Activated T-cell treated with anti-CD3 and anti-CD28 coated beads, Interleukin-2, amount 50 U/mL, for 4 hours (primary cell): ENCODE data around the gene DHRS4. TPM values are rescaled to one million over a fixed set of nuclear protein-coding genes. Genes with fewer than 3 reads are reported as not detected.
"Not testable (repeated sequence)": the region's sequence is repeated elsewhere in the genome, so short reads cannot be mapped to it uniquely, and the experiment has no call there.

ENCODE experiments used
- ATAC-seq, 2 donors: fragments of 200-7000 bp; cut with Tn5 transposase; one replicate each; pipeline ENCODE4 v1.10.0; 2021
- DNase-seq: peaks from one replicate; pipeline ENCODE4 v3.0.0-alpha.2; 2020
- H3K27me3 Mint-ChIP-seq: one replicate; pipeline ENCODE4 v1.8.0; 2021; ENCODE audit warnings: low read depth, mixed read lengths
- H3K36me3 Mint-ChIP-seq: one replicate; pipeline ENCODE4 v1.8.0; 2022; ENCODE audit warnings: mixed read lengths; ENCODE audit not compliant: insufficient read depth
- H3K4me1 Mint-ChIP-seq: one replicate; pipeline ENCODE4 v1.8.0; 2021; ENCODE audit warnings: low read depth, mixed read lengths
- H3K4me3 Mint-ChIP-seq: one replicate; pipeline ENCODE4 v1.8.0; 2021; ENCODE audit warnings: mild to moderate bottlenecking, moderate library complexity, mixed read lengths
- H3K9me3 Mint-ChIP-seq: one replicate; pipeline ENCODE4 v1.8.0; 2021; ENCODE audit warnings: mixed read lengths
- total RNA-seq, 3 donors: library from RNA; stranded (reverse); gene quantifications; one replicate each; pipeline ENCODE4 v1.2.1, GENCODE V29; 2021

Gene DHRS4
- total RNA-seq, 3 donors from 2014 or later, result 12.6 to 23.0 (median 19.4) TPM

- Mint-ChIP-seq H3K4me3 (no peak overlapping the region), H3K4me1 (peaks cover 3% of the 10 kb centered on the region), H3K27me3 (peaks cover 2% of the 10 kb centered on the region), H3K9me3 (no peaks in the 10 kb centered on the region), H3K36me3 (no peaks in the 10 kb centered on the region)
- DNase-seq (no peak), ATAC-seq (no peak)
Observed at GRCh38 chr14:23933108-23933741, 20.3 kb upstream of the DHRS4 start.

DNA sequence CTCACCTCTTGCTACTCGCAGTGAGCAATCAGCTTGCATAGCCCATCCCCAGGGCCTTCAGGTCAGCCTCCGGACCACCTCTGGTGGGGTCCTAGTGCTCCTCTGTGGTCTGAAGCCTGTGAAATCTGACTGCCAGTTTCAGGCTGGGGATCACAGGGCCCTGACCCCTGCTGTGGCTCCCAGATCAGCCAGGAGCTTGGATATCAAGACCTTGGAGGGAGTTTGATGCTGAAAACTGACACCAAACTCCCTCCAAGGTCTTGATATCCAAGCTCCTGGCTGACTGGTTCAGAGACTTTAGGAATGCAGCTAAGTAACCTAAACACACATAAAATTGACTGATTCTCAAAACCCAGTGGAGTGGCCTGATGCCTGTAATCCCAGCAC lies 19.8 kb upstream of the DHRS4 start:
- Mint-ChIP-seq H3K36me3 (no peaks in the 10 kb centered on the region), H3K4me3 (no peak overlapping the region), H3K4me1 (peaks cover 3% of the 10 kb centered on the region), H3K9me3 (no peaks in the 10 kb centered on the region), H3K27me3 (peaks cover 2% of the 10 kb centered on the region)
- ATAC-seq (no peak), DNase-seq (no peak)

- no peak overlapping the region for H3K4me3 Mint-ChIP-seq
- H3K27me3 Mint-ChIP-seq, result peaks cover 2% of the 10 kb centered on the region
- DNase-seq (no peak), ATAC-seq (no peak)
- no peaks in the 10 kb centered on the region for H3K4me1 Mint-ChIP-seq
- peaks cover 5% of the 10 kb centered on the region for H3K36me3 Mint-ChIP-seq
- no peaks in the 10 kb centered on the region for H3K9me3 Mint-ChIP-seq
Observed at GRCh38 chr14:23935158-23935557, 18.4 kb upstream of the DHRS4 start.

DNA sequence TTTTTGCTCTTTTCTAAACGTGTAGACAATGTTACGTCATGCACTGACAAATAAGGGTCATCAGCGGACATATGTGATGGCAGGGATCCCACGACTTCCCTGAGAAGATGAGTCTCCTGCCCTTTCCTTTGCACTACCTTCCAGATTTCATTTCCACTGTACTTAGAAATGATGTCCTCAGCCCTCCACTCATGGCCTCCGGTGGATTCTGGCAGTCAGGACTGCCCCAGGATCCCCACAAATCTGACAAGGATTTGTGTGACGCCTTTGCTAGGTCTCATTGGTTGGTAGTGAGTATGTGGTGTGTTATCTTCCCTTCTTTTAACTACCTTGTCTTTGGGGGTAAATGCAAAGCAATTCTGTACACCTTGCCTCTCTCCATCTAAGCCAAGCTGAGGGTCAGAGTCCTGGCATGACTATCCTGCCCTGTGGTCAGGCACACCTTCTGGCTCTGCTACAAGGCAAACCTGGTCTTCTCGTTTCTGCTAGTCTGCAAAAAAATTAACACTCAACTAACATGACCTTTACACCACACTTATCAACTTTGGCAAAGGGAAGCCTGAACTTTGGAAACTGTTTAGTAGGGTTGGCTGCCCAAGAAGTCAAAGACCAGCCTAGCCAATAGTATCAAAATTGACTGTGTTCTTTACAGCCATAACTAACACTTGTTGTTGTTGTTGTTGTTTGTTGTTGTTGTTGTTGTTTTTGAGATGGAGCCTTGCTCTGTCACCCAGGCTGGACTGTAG lies 17.3 kb upstream of the DHRS4 start:
- ATAC-seq, result no peak
- DNase-seq, result no peak
- no peaks in the 10 kb centered on the region for H3K4me1 Mint-ChIP-seq
- H3K27me3 Mint-ChIP-seq, result peaks cover 2% of the 10 kb centered on the region
- no peak overlapping the region for H3K4me3 Mint-ChIP-seq
- peaks cover 5% of the 10 kb centered on the region for H3K36me3 Mint-ChIP-seq
- no peaks in the 10 kb centered on the region for H3K9me3 Mint-ChIP-seq

- H3K9me3 Mint-ChIP-seq, result no peaks in the 10 kb centered on the region
- no peak overlapping the region for H3K4me3 Mint-ChIP-seq
- H3K27me3 Mint-ChIP-seq, result peaks cover 2% of the 10 kb centered on the region
- peaks cover 5% of the 10 kb centered on the region for H3K36me3 Mint-ChIP-seq
- ATAC-seq (no peak), DNase-seq (no peak)
- H3K4me1 Mint-ChIP-seq, result no peaks in the 10 kb centered on the region
Observed at GRCh38 chr14:23937203-23937602, 16.4 kb upstream of the DHRS4 start.

DNA sequence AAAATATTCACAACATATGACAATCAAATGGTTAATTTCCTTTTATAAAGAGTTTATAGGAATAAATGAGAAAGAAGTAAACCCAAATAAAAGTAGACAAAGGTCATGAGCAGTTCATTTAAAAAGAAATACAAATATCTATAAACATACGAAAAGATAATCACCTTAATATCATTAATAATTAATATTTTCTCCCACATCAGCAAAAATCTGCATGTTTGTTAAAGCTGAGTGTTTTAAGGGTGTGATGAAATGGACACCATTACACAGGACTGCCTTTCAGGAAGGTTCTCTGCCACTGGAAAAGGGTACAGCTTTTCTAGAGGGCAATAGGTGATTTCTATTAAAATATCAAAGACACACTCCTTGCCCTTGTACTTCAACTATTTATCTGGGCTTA lies 14.7 kb upstream of the DHRS4 start:
- no peaks in the 10 kb centered on the region for H3K27me3 Mint-ChIP-seq
- DNase-seq, result no peak
- no peak for ATAC-seq
- H3K4me1 Mint-ChIP-seq, result peaks cover 3% of the 10 kb centered on the region
- H3K36me3 Mint-ChIP-seq, result peaks cover 5% of the 10 kb centered on the region
- no peaks in the 10 kb centered on the region for H3K9me3 Mint-ChIP-seq
- H3K4me3 Mint-ChIP-seq, result no peak overlapping the region

GRCh38 chr14:23939607-23940326 lies 13.8 kb upstream of the DHRS4 start:
- Mint-ChIP-seq H3K4me3 (no peak overlapping the region), H3K27me3 (no peaks in the 10 kb centered on the region), H3K36me3 (peaks cover 5% of the 10 kb centered on the region), H3K4me1 (peaks cover 3% of the 10 kb centered on the region), H3K9me3 (no peaks in the 10 kb centered on the region)
- ATAC-seq, result no peak
- DNase-seq, result no peak

- DNase-seq (no peak), ATAC-seq (no peak)
Observed at GRCh38 chr14:23941230-23941629, 12.3 kb upstream of the DHRS4 start.

DNA sequence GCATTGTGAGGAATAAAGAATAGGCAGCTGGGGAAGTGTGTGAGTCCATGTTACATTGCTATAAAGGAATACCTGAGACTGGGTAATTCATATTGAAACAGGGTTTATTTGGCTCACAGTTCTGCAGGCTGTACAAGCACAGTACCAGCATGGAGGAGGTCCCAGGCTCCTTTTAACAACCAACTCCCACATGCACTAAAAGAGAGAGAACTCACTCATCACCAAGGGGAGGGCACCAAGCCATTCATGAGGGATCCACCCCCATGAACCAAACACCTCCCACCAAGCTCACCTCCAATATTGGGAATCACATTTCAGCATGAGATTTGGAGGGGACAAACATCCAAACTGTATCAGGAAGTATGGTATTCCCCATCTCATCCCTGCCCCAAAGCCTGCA lies 11.9 kb upstream of the DHRS4 start:
- no peaks in the 10 kb centered on the region for H3K9me3 Mint-ChIP-seq
- H3K4me3 Mint-ChIP-seq, result no peak overlapping the region
- no peak for DNase-seq
- H3K36me3 Mint-ChIP-seq, result peaks cover 5% of the 10 kb centered on the region
- ATAC-seq, result no peak
- H3K27me3 Mint-ChIP-seq, result no peaks in the 10 kb centered on the region
- peaks cover 12% of the 10 kb centered on the region for H3K4me1 Mint-ChIP-seq

More at GRCh38 chr14:23941230-23941629, 12.3 kb upstream of the DHRS4 start:
- Mint-ChIP-seq H3K27me3 (no peaks in the 10 kb centered on the region), H3K4me3 (no peak overlapping the region), H3K4me1 (peaks cover 8% of the 10 kb centered on the region), H3K9me3 (no peaks in the 10 kb centered on the region), H3K36me3 (peaks cover 5% of the 10 kb centered on the region)

DNA sequence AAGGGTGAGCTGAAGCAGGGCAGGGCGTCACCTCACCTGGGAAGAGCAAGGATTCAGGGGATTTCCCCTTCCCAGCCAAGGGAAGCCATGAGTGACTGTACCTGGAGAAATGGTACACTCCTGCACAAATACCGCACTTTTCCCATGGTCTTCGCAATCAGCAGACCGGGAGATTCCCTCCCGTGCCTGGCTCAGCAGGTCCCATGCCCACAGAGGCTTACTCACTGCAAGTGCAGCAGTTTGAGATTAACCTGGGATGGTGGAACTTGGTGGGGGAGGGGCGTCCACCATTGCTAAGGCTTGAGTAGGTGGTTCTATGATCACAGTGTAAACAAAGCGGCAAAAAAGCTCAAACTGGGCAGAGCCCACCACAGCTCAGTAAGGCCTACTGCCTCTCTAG lies 11.0 kb upstream of the DHRS4 start:
- Mint-ChIP-seq H3K4me1 (peaks cover 15% of the 10 kb centered on the region), H3K36me3 (peaks cover 5% of the 10 kb centered on the region), H3K27me3 (no peaks in the 10 kb centered on the region), H3K4me3 (no peak overlapping the region), H3K9me3 (no peaks in the 10 kb centered on the region)
- DNase-seq (no peak), ATAC-seq (no peak)

DNA sequence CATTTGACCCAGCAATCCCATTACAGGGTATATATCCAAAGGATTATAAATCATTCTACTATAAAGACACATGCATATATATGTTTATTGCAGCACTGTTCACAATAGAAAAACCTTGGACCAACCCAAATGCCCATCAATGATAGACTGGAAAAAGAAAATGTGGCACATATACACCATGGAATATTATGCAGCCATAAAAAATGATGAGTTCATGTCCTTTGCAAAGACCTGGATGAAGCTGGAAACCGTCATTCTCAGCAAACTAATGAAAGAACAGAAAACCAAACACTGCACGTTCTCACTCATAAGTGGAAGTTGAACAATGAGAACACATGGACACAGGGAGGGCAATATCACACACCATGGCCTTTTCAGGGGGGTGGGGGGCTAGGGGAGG lies 4.5 kb upstream of the DHRS4 start:
- H3K4me3 Mint-ChIP-seq, DNase-seq, H3K36me3 Mint-ChIP-seq, ATAC-seq, H3K27me3 Mint-ChIP-seq, H3K9me3 Mint-ChIP-seq: not testable (repeated sequence)
- peaks cover 36% of the 10 kb centered on the region for H3K4me1 Mint-ChIP-seq

DNA sequence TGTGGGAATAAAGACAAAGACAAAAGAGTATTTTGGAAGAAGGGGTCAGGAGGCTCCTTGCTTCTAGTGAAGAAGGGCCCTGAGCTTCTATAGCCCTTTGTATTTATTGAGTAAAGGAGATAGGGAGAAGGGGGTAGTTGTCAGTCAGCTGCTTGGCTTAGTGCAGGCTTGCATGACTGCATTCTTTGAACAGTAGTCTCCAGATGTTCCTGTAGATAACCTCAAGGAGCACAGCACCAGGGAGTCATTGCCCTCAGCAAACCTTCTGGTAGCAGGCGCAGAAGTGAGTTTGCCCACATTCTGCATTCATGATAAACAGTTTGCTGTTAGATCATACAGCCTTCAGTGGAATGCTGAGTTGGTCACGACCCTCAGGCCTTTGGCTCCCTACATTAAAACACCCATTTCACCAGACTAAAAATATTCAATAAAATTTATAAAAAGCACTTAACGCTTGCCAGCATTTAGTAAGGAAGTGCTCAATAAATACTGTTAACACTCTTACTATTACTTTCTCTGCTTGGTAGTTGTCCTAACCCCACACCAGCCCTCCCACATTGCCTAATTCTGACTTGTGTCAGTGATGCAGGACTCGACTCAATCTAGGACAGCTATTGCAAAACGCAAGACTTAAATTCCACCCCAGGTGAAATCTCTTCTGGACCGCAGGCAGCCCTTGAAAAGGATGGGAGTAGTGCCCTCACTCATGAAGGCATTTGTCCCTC lies 3.0 kb upstream of the DHRS4 start:
- Mint-ChIP-seq H3K36me3 (peaks cover 3% of the 10 kb centered on the region), H3K4me3 (no peak overlapping the region), H3K27me3 (no peaks in the 10 kb centered on the region), H3K9me3 (no peaks in the 10 kb centered on the region), H3K4me1 (peaks cover 40% of the 10 kb centered on the region)
- DNase-seq (no peak), ATAC-seq (no peak)

DNA sequence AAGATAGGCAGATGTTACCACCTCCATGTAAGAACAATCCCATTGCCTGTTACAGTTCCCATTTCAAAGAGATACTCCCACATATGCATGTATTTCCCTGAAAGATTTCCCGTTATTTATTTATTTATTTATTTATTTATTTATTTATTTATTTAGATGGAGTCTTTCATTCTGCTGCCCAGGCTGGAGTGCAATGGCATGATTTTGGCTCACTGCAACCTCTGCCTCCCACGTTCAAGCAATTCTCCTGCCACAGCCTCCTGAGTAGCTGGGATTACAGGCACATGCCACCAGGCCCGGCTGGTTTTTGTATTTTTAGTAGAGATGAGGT lies 2.5 kb upstream of the DHRS4 start:
- not testable (repeated sequence) for DNase-seq, H3K27me3 Mint-ChIP-seq, H3K36me3 Mint-ChIP-seq, H3K9me3 Mint-ChIP-seq, ATAC-seq, H3K4me3 Mint-ChIP-seq
- H3K4me1 Mint-ChIP-seq, result peaks cover 36% of the 10 kb centered on the region

DNA sequence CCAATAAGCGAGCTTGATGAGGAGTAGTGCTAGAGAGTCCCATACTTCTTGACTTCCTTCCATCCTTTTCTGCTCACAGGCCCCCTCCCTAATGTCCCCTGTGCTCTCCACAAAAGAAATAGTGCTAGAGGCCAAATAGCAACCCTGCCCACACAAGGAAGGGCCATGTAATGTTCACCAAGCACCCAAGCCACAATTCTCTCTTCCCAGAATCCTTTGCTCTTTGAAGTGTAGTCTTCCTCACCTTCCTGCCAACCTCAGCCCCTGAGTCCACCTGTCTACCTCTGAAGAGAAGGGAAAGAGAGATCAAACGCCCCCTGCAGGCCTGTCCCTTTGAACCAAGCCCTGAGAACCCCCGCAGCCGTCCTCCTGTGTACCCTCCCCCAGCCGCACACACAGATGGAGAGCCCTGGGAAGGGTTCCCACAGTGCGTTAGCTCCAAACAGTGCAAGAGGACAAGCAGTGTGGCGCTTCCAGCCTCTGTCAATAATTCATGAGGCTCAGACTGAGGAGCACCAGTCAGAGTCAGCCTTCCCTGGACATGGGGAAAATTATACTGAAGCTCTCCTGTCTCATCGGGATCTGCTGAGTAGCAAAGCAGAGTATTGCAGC lies 1.9 kb upstream of the DHRS4 start:
- DNase-seq, result no peak
- Mint-ChIP-seq H3K27me3 (no peaks in the 10 kb centered on the region), H3K4me3 (no peak overlapping the region), H3K4me1 (peaks cover 31% of the 10 kb centered on the region), H3K36me3 (peaks cover 11% of the 10 kb centered on the region), H3K9me3 (no peaks in the 10 kb centered on the region)
- no peak for ATAC-seq
